NCI-H1092 (cell line): Measurements from ENCODE around the gene TRPV6.

Experiments used
- DNase-seq: peaks from one replicate; lab custom pipeline; 2025; lab: John Stamatoyannopoulos, UW

Gene TRPV6

GRCh38 chr7:142853739-142854371 is 31.7 kb downstream of the TRPV6 start:
- peak; percentile 41 for DNase-seq

- DNase-seq: no peak
These were observed 33.6 kb downstream of the TRPV6 start for GRCh38 chr7:142851919-142852318.

- no peak for DNase-seq
These were observed 34.3 kb downstream of the TRPV6 start for GRCh38 chr7:142851269-142851668.

- DNase-seq: no peak
These were observed 38.2 kb downstream of the TRPV6 start for GRCh38 chr7:142847353-142847752.

- DNase-seq: no peak
These were observed 43.2 kb downstream of the TRPV6 start for GRCh38 chr7:142842251-142842766.

GRCh38 chr7:142838461-142839213 is 46.9 kb downstream of the TRPV6 start:
- DNase-seq: no peak

GRCh38 chr7:142836426-142836825 is 49.1 kb downstream of the TRPV6 start:
- no peak for DNase-seq

GRCh38 chr7:142835487-142835886 is 50.1 kb downstream of the TRPV6 start:
- no peak for DNase-seq

- DNase-seq: no peak
These were observed 52.1 kb downstream of the TRPV6 start for GRCh38 chr7:142833174-142834048.

- no peak for DNase-seq
These were observed 53.1 kb downstream of the TRPV6 start for GRCh38 chr7:142832417-142832816.

- DNase-seq: no peak
These were observed 57.5 kb downstream of the TRPV6 start for GRCh38 chr7:142827951-142828500.

- DNase-seq: no peak
These were observed 62.8 kb downstream of the TRPV6 start for GRCh38 chr7:142822714-142823113.
